ENCODE measurements around the gene CYP3A7.
"Not testable (repeated sequence)": the region's sequence is repeated elsewhere in the genome, so short reads cannot be mapped to it uniquely, and the experiment has no call there.

Gene CYP3A7

GRCh38 chr7:99698867-99699730 lies 35.9 kb downstream of the CYP3A7 start:
- not testable (repeated sequence) for DNase-seq

GRCh38 chr7:99694912-99695304 lies 40.1 kb downstream of the CYP3A7 start:
- DNase-seq, result no peak

- no peak for DNase-seq
Measured at GRCh38 chr7:99694201-99694911, 40.6 kb downstream of the CYP3A7 start.

- no peak for DNase-seq
Measured at GRCh38 chr7:99693427-99694200, 41.4 kb downstream of the CYP3A7 start.

- no peak for DNase-seq
Measured at GRCh38 chr7:99693100-99693426, 41.9 kb downstream of the CYP3A7 start.

- not testable (repeated sequence) for DNase-seq
Measured at GRCh38 chr7:99692563-99692962, 42.4 kb downstream of the CYP3A7 start.

GRCh38 chr7:99691658-99692057 lies 43.3 kb downstream of the CYP3A7 start:
- DNase-seq, result not testable (repeated sequence)

- not testable (repeated sequence) for DNase-seq
Measured at GRCh38 chr7:99690918-99691317, 44.1 kb downstream of the CYP3A7 start.

GRCh38 chr7:99685871-99686608 lies 49.0 kb downstream of the CYP3A7 start:
- not testable (repeated sequence) for DNase-seq

- no peak for DNase-seq
Measured at GRCh38 chr7:99685129-99685758, 49.8 kb downstream of the CYP3A7 start.

GRCh38 chr7:99679400-99680191 lies 55.4 kb downstream of the CYP3A7 start, which contains the start of gene CYP3A5:
CYP3A5 (minus strand) TSS chr7:99679996; CDS start chr7:99679896, 100 bp downstream.
- no peak for DNase-seq

GRCh38 chr7:99679032-99679399 lies 56.0 kb downstream of the CYP3A7 start:
- no peak for DNase-seq

GRCh38 chr7:99677648-99678045 lies 57.3 kb downstream of the CYP3A7 start:
- DNase-seq, result no peak

GRCh38 chr7:99677013-99677647 lies 57.9 kb downstream of the CYP3A7 start:
- no peak for DNase-seq

- no peak for DNase-seq
Measured at GRCh38 chr7:99674995-99675742, 59.8 kb downstream of the CYP3A7 start.

- DNase-seq, result no peak
Measured at GRCh38 chr7:99672573-99672972, 62.4 kb downstream of the CYP3A7 start.

- DNase-seq, result no peak
Measured at GRCh38 chr7:99669782-99670181, 65.2 kb downstream of the CYP3A7 start.

- no peak for DNase-seq
Measured at GRCh38 chr7:99668541-99668940, 66.5 kb downstream of the CYP3A7 start.

GRCh38 chr7:99667179-99667578 lies 67.8 kb downstream of the CYP3A7 start:
- no peak for DNase-seq

- no peak for DNase-seq
Measured at GRCh38 chr7:99666013-99666395, 69.0 kb downstream of the CYP3A7 start.

All from activated effector memory CD4-positive, alpha-beta T cell treated with anti-CD3 and anti-CD28 coated beads, Interleukin-2, amount 50 U/mL, for 16 hours (primary cell).